HL-60 (cell line): ENCODE results near the gene GMDS.

Experiments
- CTCF ChIP-seq: IDR thresholded peaks from one replicate; pipeline ENCODE4 v1.5.1; 2011; ENCODE audit warnings: low read length, control low read depth, inconsistent platforms; ENCODE audit not compliant: insufficient read depth
- POLR2AphosphoS5 ChIP-seq: IDR thresholded peaks from 2 replicates; pipeline ENCODE4 v1.6.1; 2012; ENCODE audit warnings: low read depth
- REST ChIP-seq: IDR thresholded peaks from 2 replicates; pipeline ENCODE4 v1.6.1; 2012; ENCODE audit warnings: low read depth; ENCODE audit not compliant: insufficient replicate concordance

GRCh38 chr6:2019051-2019450, 226.4 kb downstream of the GMDS start:
- TF ChIP-seq CTCF (no peak), REST (no peak), POLR2AphosphoS5 (no peak)
